AG04450 (cell line): ENCODE data around the gene FBXO4. TPM values are rescaled to one million over a fixed set of nuclear protein-coding genes. Genes with fewer than 3 reads are reported as not detected.

Experiments used
- CTCF ChIA-PET: fragments of 300-600, 350-600 bp; formaldehyde crosslinking; extraction: SDS; loops from one replicate; lab custom pipeline; 2022; ENCODE audit warnings: antibody characterized with exemption, inconsistent platforms; lab: Charles Lee
- POLR2A ChIA-PET: fragments of 350-600 bp; formaldehyde crosslinking; extraction: SDS; loops from one replicate; lab custom pipeline; 2021; ENCODE audit warnings: antibody characterized with exemption, inconsistent platforms; lab: Yijun Ruan, JAX
- DNase-seq: peaks from one replicate; pipeline ENCODE4 v3.0.0-alpha.2; 2011; ENCODE audit warnings: low read depth, low spot score
- H3K27ac ChIP-seq: one replicate; pipeline ENCODE4 v1.5.1; 2012; ENCODE audit warnings: low read depth, low read length, control low read depth
- H3K27me3 ChIP-seq: one replicate; pipeline ENCODE4 v1.6.0; 2012; ENCODE audit warnings: low read length; ENCODE audit not compliant: control insufficient read depth, insufficient read depth
- H3K4me3 ChIP-seq: 2 replicates; pipeline ENCODE4 v1.5.1; 2011; ENCODE audit warnings: mild to moderate bottlenecking, low read depth, low read length, control low read depth
- H3K9me3 ChIP-seq: 2 replicates; pipeline ENCODE4 v1.5.1; 2012; ENCODE audit warnings: low read length; ENCODE audit not compliant: control insufficient read depth, insufficient read depth
- polyA plus RNA-seq: library from polyadenylated mRNA; depleted of rRNA; stranded (reverse); fragments of >200 nt; gene quantifications from 2 replicates; pipeline ENCODE4 v1.2.3, GENCODE V29; 2011
- TF ChIP-seq, protein P1 (sequence below): IDR thresholded peaks from 2 replicates; pipeline ENCODE4 v1.5.1; 2011; ENCODE audit warnings: low read depth, low read length, control low read depth, inconsistent platforms

FBXO4 gene
- polyA plus RNA-seq, 1 experiment, result 10.9 TPM

DNA sequence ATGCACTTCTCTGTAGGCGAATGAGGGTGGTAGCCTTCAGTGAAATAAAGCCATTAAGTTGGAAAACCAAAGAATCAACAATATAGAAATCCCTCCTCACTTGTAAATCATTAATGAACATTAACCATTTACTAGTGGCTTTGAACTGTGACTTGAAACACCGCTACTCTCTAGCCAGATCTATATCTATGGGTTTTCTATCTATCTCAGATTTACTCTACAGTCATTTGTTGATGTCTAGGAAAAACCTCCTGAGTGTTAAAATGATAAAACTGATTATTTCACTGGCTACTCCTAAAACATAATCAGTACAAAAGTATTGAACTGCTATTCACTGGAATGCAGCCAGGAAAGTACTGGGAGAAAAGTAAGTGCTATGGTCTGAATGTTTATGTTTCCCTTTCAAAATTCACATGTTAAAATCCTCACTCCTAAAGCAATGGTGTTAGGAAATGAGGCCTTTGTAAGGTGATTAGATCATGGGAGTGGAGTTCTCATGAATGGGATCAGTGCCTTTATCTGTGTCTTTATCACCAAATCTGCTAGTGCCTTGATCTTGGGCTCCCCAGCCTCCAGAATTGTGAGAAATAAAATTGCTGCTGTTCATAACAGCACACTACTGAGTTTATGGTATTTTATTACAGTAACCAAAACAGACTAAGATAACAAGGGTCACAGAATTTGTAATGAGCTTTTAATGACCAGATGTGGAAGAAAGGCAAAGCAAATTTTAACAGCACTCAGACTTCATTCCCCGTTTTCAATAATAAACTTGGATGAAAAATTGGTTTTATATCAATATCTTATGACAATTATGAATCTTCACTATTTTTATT is 46.2 kb upstream of the FBXO4 start:
- ChIA-PET POLR2A (no interaction called here), CTCF (no interaction called here)
- Histone ChIP-seq H3K9me3 (no peaks in the 10 kb centered on the region), H3K4me3 (no peak overlapping the region), H3K27me3 (no peaks in the 10 kb centered on the region), H3K27ac (no peak overlapping the region)
- TF ChIP-seq, protein P1, sequence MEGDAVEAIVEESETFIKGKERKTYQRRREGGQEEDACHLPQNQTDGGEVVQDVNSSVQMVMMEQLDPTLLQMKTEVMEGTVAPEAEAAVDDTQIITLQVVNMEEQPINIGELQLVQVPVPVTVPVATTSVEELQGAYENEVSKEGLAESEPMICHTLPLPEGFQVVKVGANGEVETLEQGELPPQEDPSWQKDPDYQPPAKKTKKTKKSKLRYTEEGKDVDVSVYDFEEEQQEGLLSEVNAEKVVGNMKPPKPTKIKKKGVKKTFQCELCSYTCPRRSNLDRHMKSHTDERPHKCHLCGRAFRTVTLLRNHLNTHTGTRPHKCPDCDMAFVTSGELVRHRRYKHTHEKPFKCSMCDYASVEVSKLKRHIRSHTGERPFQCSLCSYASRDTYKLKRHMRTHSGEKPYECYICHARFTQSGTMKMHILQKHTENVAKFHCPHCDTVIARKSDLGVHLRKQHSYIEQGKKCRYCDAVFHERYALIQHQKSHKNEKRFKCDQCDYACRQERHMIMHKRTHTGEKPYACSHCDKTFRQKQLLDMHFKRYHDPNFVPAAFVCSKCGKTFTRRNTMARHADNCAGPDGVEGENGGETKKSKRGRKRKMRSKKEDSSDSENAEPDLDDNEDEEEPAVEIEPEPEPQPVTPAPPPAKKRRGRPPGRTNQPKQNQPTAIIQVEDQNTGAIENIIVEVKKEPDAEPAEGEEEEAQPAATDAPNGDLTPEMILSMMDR, result no peak
- no peak for DNase-seq

DNA sequence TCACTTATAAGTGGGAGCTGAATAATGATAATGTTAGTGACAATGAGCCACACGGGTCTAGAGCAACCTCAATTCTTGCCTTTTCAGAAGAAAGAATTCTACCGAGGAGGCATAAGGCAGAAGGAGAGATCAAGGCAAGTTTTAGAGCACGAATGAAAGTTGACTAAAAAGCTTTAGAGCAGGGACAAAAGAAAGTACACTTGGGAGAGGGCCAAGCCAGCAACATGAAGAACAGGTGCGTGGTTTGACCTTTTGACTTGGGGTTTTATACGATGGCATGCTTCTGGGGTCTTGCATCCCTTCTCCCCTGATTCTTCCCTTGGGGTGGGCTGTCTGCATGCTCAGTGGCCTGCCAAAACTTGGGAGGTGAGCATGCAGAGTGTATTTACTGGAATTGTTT is 42.3 kb upstream of the FBXO4 start:
- ChIA-PET CTCF (no interaction called here), POLR2A (no interaction called here)
- no peaks in the 10 kb centered on the region for H3K27me3 ChIP-seq
- H3K4me3 ChIP-seq, result no peak overlapping the region
- H3K9me3 ChIP-seq, result no peaks in the 10 kb centered on the region
- TF ChIP-seq, protein P1, result no peak
- no peak overlapping the region for H3K27ac ChIP-seq
- no peak for DNase-seq

DNA sequence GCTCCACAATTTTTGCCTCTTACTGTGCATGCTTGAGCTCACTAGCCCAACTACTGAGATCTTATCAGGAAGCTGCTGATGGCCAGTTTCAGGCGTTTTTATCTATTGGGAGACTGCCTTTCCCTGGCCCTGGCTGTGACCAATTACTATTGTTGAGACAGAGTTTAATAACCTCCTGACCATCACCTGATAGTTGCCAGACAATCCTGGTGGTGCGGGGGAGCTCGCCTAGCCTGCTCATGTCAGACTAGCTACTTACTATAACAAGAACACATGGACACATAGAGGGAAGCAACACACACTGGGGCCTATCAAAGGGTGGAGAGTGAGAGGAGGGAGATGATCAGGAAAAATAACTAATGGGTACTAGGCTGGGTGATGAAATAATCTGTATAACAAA is 41.8 kb upstream of the FBXO4 start:
- TF ChIP-seq, protein P1, result no peak
- Histone ChIP-seq H3K27ac (no peak overlapping the region), H3K4me3 (no peak overlapping the region), H3K27me3 (no peaks in the 10 kb centered on the region), H3K9me3 (no peaks in the 10 kb centered on the region)
- ChIA-PET CTCF (no interaction called here), POLR2A (no interaction called here)
- DNase-seq, result no peak

DNA sequence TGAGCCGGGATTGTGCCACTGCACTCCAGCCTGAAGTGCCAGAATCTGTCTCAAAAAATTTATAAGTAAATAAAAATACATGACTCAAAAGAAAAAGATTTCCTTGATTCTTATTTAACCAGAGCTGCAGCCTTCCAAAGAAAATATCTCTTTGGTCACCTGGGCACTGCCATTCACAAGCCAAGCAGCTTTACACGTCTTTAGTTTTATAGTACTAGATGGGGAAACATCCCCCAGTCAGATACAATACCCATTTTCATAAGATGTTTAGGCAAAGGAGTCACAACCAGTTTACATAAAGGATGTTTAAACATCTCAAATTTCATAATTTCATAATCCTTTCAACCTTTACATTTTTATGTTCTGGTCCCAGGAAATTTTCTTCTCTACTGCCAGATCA is 41.1 kb upstream of the FBXO4 start:
- Histone ChIP-seq H3K9me3 (no peaks in the 10 kb centered on the region), H3K27ac (no peak overlapping the region), H3K4me3 (no peak overlapping the region), H3K27me3 (no peaks in the 10 kb centered on the region)
- ChIA-PET CTCF (no interaction called here), POLR2A (no interaction called here)
- TF ChIP-seq, protein P1, result no peak
- DNase-seq, result no peak

DNA sequence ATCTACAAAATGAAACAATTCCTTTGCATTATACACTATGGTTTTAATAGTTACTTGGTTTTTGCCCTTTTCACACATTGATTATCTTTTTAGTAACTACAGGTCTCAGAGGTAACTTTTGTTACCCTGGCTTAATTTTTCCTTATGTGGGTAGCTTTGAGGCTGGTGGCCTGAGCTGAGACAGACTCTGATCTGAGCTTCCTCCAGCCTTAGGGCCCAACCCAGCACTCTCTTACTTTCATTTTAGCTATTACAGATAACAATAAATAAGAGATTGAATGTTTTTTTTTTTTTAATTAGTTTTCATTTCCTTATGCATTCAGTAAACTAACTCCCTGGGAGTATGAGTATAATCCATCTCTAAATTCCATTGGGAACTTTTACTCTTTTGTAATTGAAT is 39.8 kb upstream of the FBXO4 start:
- no peak overlapping the region for H3K4me3 ChIP-seq
- H3K27ac ChIP-seq, result no peak overlapping the region
- TF ChIP-seq, protein P1, result no peak
- no peaks in the 10 kb centered on the region for H3K9me3 ChIP-seq
- POLR2A ChIA-PET, result interaction anchor here (0.6 kb wide), 1 partner anchor 14 kb away, joined by 4 read pairs; no protein-coding TSS in a partner anchor
- H3K27me3 ChIP-seq, result no peaks in the 10 kb centered on the region
- DNase-seq, result no peak
- CTCF ChIA-PET, result interaction anchor here (0.9 kb wide), 1 partner anchor 9 kb away, joined by 3 read pairs; no protein-coding TSS in a partner anchor
